Panc1 (cell line): Measurements from ENCODE around the gene WFDC10A.

Source experiments
- POLR2AphosphoS5 ChIP-seq: IDR thresholded peaks from 2 replicates; pipeline ENCODE4 v1.6.1; 2012; ENCODE audit warnings: mild to moderate bottlenecking, low read depth, low read length, moderate library complexity
- TCF7L2 ChIP-seq: IDR thresholded peaks from 2 replicates; pipeline ENCODE4 v1.6.1; 2011; ENCODE audit warnings: mild to moderate bottlenecking, low read depth, low read length, inconsistent platforms
- TF ChIP-seq, protein P1 (sequence below): fragments of 450-650 bp; IDR thresholded peaks from 2 replicates; pipeline ENCODE4 v1.5.1; 2017; ENCODE audit warnings: mild to moderate bottlenecking
- TF ChIP-seq, protein P2 (sequence below), 2 experiments: IDR thresholded peaks; 2 replicates each; pipeline ENCODE4 v1.6.1; 2011 to 2012; ENCODE audit warnings: low read depth in 2 of 2, control low read depth in 1 of 2, low read length in 1 of 2, mild to moderate bottlenecking in 1 of 2, moderate library complexity in 1 of 2; ENCODE audit not compliant: insufficient read depth in 1 of 2

DNA sequence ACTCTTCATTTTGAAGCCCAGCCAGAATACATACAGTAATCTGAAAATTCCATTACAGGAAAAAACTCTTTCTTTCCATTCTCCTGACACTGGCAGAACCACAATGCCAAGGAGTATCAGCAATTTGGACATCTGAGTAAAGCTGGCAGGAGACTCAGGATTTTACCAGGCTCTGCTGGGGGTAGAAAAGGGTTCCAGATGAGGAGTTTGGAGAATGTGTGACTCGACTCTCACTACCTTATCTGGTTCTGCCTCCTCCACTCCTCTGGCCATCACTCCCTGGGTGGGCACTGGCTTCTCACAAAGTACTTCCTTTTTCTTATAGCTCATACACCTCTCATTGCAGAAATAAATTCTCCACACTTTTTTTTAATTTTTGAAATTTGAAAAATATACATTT, 39.8 kb upstream of the WFDC10A start:
- TF ChIP-seq TCF7L2: no peak
- TF ChIP-seq, protein P1, sequence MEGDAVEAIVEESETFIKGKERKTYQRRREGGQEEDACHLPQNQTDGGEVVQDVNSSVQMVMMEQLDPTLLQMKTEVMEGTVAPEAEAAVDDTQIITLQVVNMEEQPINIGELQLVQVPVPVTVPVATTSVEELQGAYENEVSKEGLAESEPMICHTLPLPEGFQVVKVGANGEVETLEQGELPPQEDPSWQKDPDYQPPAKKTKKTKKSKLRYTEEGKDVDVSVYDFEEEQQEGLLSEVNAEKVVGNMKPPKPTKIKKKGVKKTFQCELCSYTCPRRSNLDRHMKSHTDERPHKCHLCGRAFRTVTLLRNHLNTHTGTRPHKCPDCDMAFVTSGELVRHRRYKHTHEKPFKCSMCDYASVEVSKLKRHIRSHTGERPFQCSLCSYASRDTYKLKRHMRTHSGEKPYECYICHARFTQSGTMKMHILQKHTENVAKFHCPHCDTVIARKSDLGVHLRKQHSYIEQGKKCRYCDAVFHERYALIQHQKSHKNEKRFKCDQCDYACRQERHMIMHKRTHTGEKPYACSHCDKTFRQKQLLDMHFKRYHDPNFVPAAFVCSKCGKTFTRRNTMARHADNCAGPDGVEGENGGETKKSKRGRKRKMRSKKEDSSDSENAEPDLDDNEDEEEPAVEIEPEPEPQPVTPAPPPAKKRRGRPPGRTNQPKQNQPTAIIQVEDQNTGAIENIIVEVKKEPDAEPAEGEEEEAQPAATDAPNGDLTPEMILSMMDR: no peak
- TF ChIP-seq, protein P2, sequence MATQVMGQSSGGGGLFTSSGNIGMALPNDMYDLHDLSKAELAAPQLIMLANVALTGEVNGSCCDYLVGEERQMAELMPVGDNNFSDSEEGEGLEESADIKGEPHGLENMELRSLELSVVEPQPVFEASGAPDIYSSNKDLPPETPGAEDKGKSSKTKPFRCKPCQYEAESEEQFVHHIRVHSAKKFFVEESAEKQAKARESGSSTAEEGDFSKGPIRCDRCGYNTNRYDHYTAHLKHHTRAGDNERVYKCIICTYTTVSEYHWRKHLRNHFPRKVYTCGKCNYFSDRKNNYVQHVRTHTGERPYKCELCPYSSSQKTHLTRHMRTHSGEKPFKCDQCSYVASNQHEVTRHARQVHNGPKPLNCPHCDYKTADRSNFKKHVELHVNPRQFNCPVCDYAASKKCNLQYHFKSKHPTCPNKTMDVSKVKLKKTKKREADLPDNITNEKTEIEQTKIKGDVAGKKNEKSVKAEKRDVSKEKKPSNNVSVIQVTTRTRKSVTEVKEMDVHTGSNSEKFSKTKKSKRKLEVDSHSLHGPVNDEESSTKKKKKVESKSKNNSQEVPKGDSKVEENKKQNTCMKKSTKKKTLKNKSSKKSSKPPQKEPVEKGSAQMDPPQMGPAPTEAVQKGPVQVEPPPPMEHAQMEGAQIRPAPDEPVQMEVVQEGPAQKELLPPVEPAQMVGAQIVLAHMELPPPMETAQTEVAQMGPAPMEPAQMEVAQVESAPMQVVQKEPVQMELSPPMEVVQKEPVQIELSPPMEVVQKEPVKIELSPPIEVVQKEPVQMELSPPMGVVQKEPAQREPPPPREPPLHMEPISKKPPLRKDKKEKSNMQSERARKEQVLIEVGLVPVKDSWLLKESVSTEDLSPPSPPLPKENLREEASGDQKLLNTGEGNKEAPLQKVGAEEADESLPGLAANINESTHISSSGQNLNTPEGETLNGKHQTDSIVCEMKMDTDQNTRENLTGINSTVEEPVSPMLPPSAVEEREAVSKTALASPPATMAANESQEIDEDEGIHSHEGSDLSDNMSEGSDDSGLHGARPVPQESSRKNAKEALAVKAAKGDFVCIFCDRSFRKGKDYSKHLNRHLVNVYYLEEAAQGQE (IDR thresholded peaks at IDR 0.05; ENCODE audit: insufficient read depth in 1 of 2, low read depth in 2 of 2, low read length in 1 of 2): no peak
- TF ChIP-seq POLR2AphosphoS5: no peak
